Endothelial cell of umbilical vein (primary cell): ENCODE measurements around the gene FBXO3. TPM values are rescaled to one million over a fixed set of nuclear protein-coding genes. Genes with fewer than 3 reads are reported as not detected.

Experiments used
- BruUV-seq: library from RNA; stranded (reverse); fragments of 400-500 nt; replicated peaks from 2 replicates; lab custom pipeline; 2021; lab: Mats Ljungman, UMichigan
- CTCF ChIA-PET: fragments of 300-600, 350-600 bp; sonication (Branson Sonifier 250); formaldehyde crosslinking; loops from one replicate; lab custom pipeline; 2021; ENCODE audit warnings: antibody characterized with exemption, inconsistent platforms; lab: Charles Lee
- POLR2A ChIA-PET: fragments of 300-600, 350-600 bp; sonication (Branson Sonifier 250); formaldehyde crosslinking; loops from one replicate; lab custom pipeline; 2021; ENCODE audit warnings: antibody characterized with exemption, inconsistent platforms; lab: Charles Lee
- DNase-seq: peaks from one replicate; pipeline ENCODE4 v3.0.0-alpha.2; 2011; ENCODE audit warnings: low read depth, low spot score
- FAIRE-seq: peaks from 2 replicates; lab custom pipeline; 2011; peaks lifted over from hg19 to GRCh38; lab: Jason Lieb, UNC
- H2AFZ ChIP-seq: 2 replicates; pipeline ENCODE4 v1.6.0; 2012; ENCODE audit warnings: low read depth, low read length, control low read depth, inconsistent platforms
- H3K27ac ChIP-seq: 2 replicates; pipeline ENCODE4 v1.5.1; 2011; ENCODE audit warnings: low read depth, mild to moderate bottlenecking, control low read depth, low read length, moderate library complexity; ENCODE audit not compliant: insufficient read depth
- H3K27me3 ChIP-seq, 2 experiments: 2 replicates each; pipeline versions ENCODE4 v1.6.0 to v1.6.1; 2011; ENCODE audit warnings: low read length in 2 of 2, mixed read lengths in 1 of 2; ENCODE audit not compliant: control insufficient read depth in 2 of 2, insufficient read depth in 2 of 2
- H3K36me3 ChIP-seq, 2 experiments: 2 replicates in 1 of 2; 3 replicates in 1 of 2; pipeline ENCODE4 v1.5.1; 2011; ENCODE audit warnings: low read length in 2 of 2, mild to moderate bottlenecking in 1 of 2, moderate library complexity in 1 of 2; ENCODE audit not compliant: control insufficient read depth in 2 of 2, insufficient read depth in 2 of 2; ENCODE audit errors: extremely low read depth in 1 of 2
- H3K4me1 ChIP-seq: 3 replicates; pipeline ENCODE4 v1.5.1; 2011; ENCODE audit warnings: mild to moderate bottlenecking, low read length; ENCODE audit not compliant: control insufficient read depth, insufficient read depth; ENCODE audit errors: extremely low read depth
- H3K4me2 ChIP-seq: 2 replicates; pipeline ENCODE4 v1.6.1; 2011; ENCODE audit warnings: low read length, control low read depth, mixed read lengths; ENCODE audit not compliant: insufficient read depth
- H3K4me3 ChIP-seq, 3 experiments: fragments of 200-600 bp in 1 of 3; sonication (generic), shearing (Covaris generic) in 1 of 3; replicated peaks in 1 of 3; 2 replicates each; pipeline ENCODE4 v1.5.1; 2011 to 2016; ENCODE audit warnings: control low read depth in 3 of 3, low read length in 3 of 3, mild to moderate bottlenecking in 2 of 3, inconsistent platforms in 1 of 3, low read depth in 1 of 3, moderate library complexity in 1 of 3; ENCODE audit not compliant: insufficient read depth in 1 of 3
- H3K79me2 ChIP-seq: 2 replicates; pipeline ENCODE4 v1.6.0; 2012; ENCODE audit warnings: low read length, inconsistent platforms; ENCODE audit not compliant: control insufficient read depth, insufficient read depth
- H3K9ac ChIP-seq: replicated peaks from 2 replicates; pipeline ENCODE3; 2011; ENCODE audit warnings: low read length, control low read depth; ENCODE audit not compliant: insufficient read depth; ENCODE audit errors: extremely low read depth
- H3K9me1 ChIP-seq: replicated peaks from 3 replicates; pipeline ENCODE4 v1.6.0; 2011; ENCODE audit warnings: mild to moderate bottlenecking, low read length; ENCODE audit not compliant: control insufficient read depth, insufficient read depth; ENCODE audit errors: extremely low read depth
- H3K9me3 ChIP-seq: replicated peaks from 2 replicates; pipeline ENCODE4 v1.5.1; 2012; ENCODE audit warnings: low read length, inconsistent platforms; ENCODE audit not compliant: control insufficient read depth, insufficient read depth
- H4K20me1 ChIP-seq: replicated peaks from 2 replicates; pipeline ENCODE3; 2011; ENCODE audit warnings: mild to moderate bottlenecking, low read length; ENCODE audit not compliant: control insufficient read depth, insufficient read depth; ENCODE audit errors: extremely low read depth
- CTCF ChIP-seq, 2 donors: IDR thresholded peaks; 1 replicate in 1 of 2; 2 replicates in 1 of 2; pipeline ENCODE4 v1.5.1; 2011; ENCODE audit warnings: low read length in 2 of 2, mild to moderate bottlenecking in 2 of 2, moderate library complexity in 2 of 2, control low read depth in 1 of 2, inconsistent platforms in 1 of 2, low read depth in 1 of 2; ENCODE audit not compliant: insufficient read depth in 1 of 2; ENCODE audit errors: extremely low read depth in 1 of 2
- EZH2 ChIP-seq: IDR thresholded peaks from 2 replicates; pipeline ENCODE4 v1.6.1; 2012; ENCODE audit warnings: borderline replicate concordance, low read depth, mild to moderate bottlenecking, moderate library complexity, low read length, inconsistent platforms; ENCODE audit not compliant: severe bottlenecking
- FOS ChIP-seq: IDR thresholded peaks from 2 replicates; pipeline ENCODE4 v1.6.1; 2011; ENCODE audit warnings: mild to moderate bottlenecking, low read length, moderate library complexity, borderline replicate concordance; ENCODE audit not compliant: insufficient read depth
- GATA2 ChIP-seq: IDR thresholded peaks from 2 replicates; pipeline ENCODE4 v1.7.0; 2011; ENCODE audit warnings: low read depth, mild to moderate bottlenecking, moderate library complexity, mixed read lengths, low read length; ENCODE audit not compliant: insufficient read length, insufficient read depth
- JUN ChIP-seq: IDR thresholded peaks from 2 replicates; pipeline ENCODE4 v1.6.1; 2011; ENCODE audit warnings: borderline replicate concordance, low read depth; ENCODE audit not compliant: insufficient read length, insufficient read depth
- MYC ChIP-seq: IDR thresholded peaks from one replicate; pipeline ENCODE4 v1.6.1; 2011; ENCODE audit warnings: mild to moderate bottlenecking, low read depth, low read length
- POLR2A ChIP-seq: IDR thresholded peaks from 2 replicates; pipeline ENCODE4 v1.6.1; 2012; ENCODE audit warnings: low read depth, mild to moderate bottlenecking, control low read depth, low read length
- POLR2AphosphoS5 ChIP-seq: IDR thresholded peaks from 2 replicates; pipeline ENCODE4 v1.6.1; 2012; ENCODE audit warnings: low read depth, mild to moderate bottlenecking, control low read depth, low read length, moderate library complexity; ENCODE audit not compliant: insufficient read depth
- dilution Hi-C: fragments of 300-500 bp; cut with MboI; formaldehyde crosslinking; loops from one replicate; pipeline ENCODE4 v1.15.0; 2019; ENCODE audit warnings: low sequenced_read_pairs; ENCODE audit not compliant: extremely low pct_ligation_motif_present
- intact Hi-C: fragments of 100-400 bp; cut with micrococcal nuclease; formaldehyde crosslinking; loops from one replicate; pipeline ENCODE4 v1.10.0; 2022
- polyA plus RNA-seq, 4 experiments: library from polyadenylated mRNA; depleted of rRNA in 3 of 4; stranded (reverse) in 3 of 4; unstranded in 1 of 4; fragments of >200 nt; gene quantifications; 2 replicates each; pipeline versions ENCODE4 v1.2.1 to v1.2.3, GENCODE V29; 2011 to 2012; ENCODE audit warnings: missing spikeins in 1 of 4
- total RNA-seq: library from RNA; stranded (reverse); gene quantifications from 2 replicates; pipeline ENCODE4 v1.2.3, GENCODE V29; 2021

Gene FBXO3
- total and polyA plus RNA-seq, 2 donors (not counting 3 experiments of a cell fraction or from before 2014, with no cell fraction given): 18.0 to 23.1 TPM

- TF ChIP-seq CTCF (IDR thresholded peaks at IDR 0.05; ENCODE audit: extremely low read depth in 1 of 2, insufficient read depth in 1 of 2, low read depth in 1 of 2, low read length in 2 of 2) (no peak), POLR2AphosphoS5 (peak; percentile 58), FOS (no peak), EZH2 (no peak), POLR2A (peak; percentile 49), GATA2 (no peak), MYC (no peak), JUN (no peak)
- DNase-seq (peak; percentile 53), FAIRE-seq (no peak)
- Histone ChIP-seq H3K9me1 (no peaks in the 10 kb centered on the region), H3K27me3 (no peaks in the 10 kb centered on the region), H3K79me2 (peaks cover 27% of the 10 kb centered on the region), H3K9me3 (no peaks in the 10 kb centered on the region), H3K4me3 (no peak overlapping the region), H3K9ac (peak overlapping the region; percentile 30), H3K27ac (peak overlapping the region; percentile 89), H3K4me1 (peaks cover 76% of the 10 kb centered on the region), H2AFZ (no peak overlapping the region), H4K20me1 (no peaks in the 10 kb centered on the region), H3K36me3 (peaks cover 11 to 14% of the 10 kb centered on the region in 2 experiments), H3K4me2 (peak overlapping the region; percentile 12)
- POLR2A ChIA-PET: interaction anchor here (2.3 to 4.4 kb wide), 2 partner anchors 12 to 39 kb away, joined by 8 to 73 read pairs; no protein-coding TSS in a partner anchor
- intact Hi-C loops: loop anchor here (5.0 kb wide), 3 partner anchors 229 to 811 kb away; partner anchors contain the start of genes CAPRIN1 and QSER1
- no TSS peak for BruUV-seq
- CTCF ChIA-PET: interaction anchor here (0.6 to 6.0 kb wide), 4 partner anchors 13 to 51 kb away, joined by 3 to 68 read pairs (median 34); no protein-coding TSS in a partner anchor
- dilution Hi-C loops: no loop called here
These were observed 71.1 kb downstream of the FBXO3 start for GRCh38 chr11:33703234-33703633.
